ENCODE results near the gene ACOX1.

The ACOX1 gene

GRCh38 chr17:76009447-76009846 lies 30.5 kb upstream of the ACOX1 start:
- ChIA-PET CTCF (interaction anchor here (0.6 to 4.9 kb wide), 8 partner anchors 10 to 270 kb away, joined by 3 to 45 read pairs (median 4); partner anchors contain the start of gene CDK3), POLR2A (interaction anchor here (1.2 kb wide), 1 partner anchor 11 kb away, joined by 3 read pairs; no protein-coding TSS in a partner anchor)
- Histone ChIP-seq H3K9me3 (ENCODE audit: control insufficient read depth, insufficient read depth, low read depth, low read length) (no peaks in the 10 kb centered on the region), H3K36me3 (ENCODE audit: control insufficient read depth in 2 of 2, insufficient read depth in 1 of 2, low read length in 2 of 2) (no peaks in the 10 kb centered on the region), H3K4me1 (ENCODE audit: control insufficient read depth, insufficient read depth, low read length) (no peaks in the 10 kb centered on the region), H3K4me3 (ENCODE audit: low read depth, low read length) (no peak overlapping the region), H3K27ac (ENCODE audit: extremely low read depth, low read depth, low read length) (no peak overlapping the region)
- TF ChIP-seq ZNF677 (tag by site-specific recombination; IDR thresholded peaks at IDR 0.05): no peak
- TF ChIP-seq ZNF768 (tag by site-specific recombination; IDR thresholded peaks at IDR 0.05): no peak
- TF ChIP-seq ZBTB7A (tag by site-specific recombination; IDR thresholded peaks at IDR 0.05; ENCODE audit: low read depth): no peak
- TF ChIP-seq ZNF37A (tag by site-specific recombination; IDR thresholded peaks at IDR 0.05): no peak
- TF ChIP-seq ZBTB48 (tag by site-specific recombination; IDR thresholded peaks at IDR 0.05): no peak
- TF ChIP-seq KLF9 (tag by site-specific recombination; IDR thresholded peaks at IDR 0.05; ENCODE audit: low read depth): no peak
- TF ChIP-seq ZNF580 (tag by site-specific recombination; IDR thresholded peaks at IDR 0.05): no peak
- no peak for TF ChIP-seq ZNF26 (tag by site-specific recombination; IDR thresholded peaks at IDR 0.05)

DNA sequence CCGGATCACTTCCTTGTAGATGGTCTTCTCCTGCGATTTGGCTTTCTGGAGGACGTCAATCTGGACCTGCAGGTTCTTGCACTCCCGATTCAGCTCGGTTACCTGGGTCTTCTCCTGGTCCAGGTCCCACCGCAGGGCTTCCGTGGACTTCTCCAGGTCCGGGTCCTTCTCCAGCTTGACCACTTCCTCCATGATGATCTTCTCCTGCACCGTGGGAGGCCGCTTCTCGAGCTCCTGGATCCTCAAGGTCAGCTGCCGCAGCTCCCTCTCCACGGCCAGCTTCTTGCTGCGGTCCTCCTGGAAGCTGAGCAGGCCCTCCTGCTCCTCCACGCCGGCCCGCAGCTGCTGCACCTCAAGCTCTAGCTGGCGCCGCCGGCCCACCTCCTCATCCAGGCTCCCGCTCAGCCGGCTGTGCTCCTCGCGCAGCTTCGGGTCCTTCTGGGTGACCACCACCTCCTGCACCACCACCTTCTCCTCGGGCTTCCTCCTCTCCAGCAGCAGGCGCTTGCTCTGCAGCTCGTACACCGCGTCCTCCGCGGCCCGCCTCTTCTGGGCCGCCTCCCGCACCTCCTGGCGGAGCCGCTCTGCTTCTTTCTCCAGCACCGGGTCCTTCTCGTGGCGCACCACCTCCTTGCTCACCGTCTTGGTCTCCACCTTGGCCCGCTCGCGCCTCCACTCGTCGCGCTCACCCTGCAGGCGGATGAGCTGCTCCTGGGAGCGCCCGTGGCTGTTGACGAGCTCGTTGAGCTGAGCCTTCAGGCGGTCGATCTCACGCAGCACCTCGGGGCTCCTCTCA lies 29.9 kb upstream of the ACOX1 start:
- H3K4me3 ChIP-seq (ENCODE audit: low read depth, low read length): no peak overlapping the region
- no peaks in the 10 kb centered on the region for H3K4me1 ChIP-seq (ENCODE audit: control insufficient read depth, insufficient read depth, low read length)
- no peaks in the 10 kb centered on the region for H3K36me3 ChIP-seq (ENCODE audit: control insufficient read depth in 2 of 2, insufficient read depth in 1 of 2, low read length in 2 of 2)
- POLR2A ChIA-PET: interaction anchor here (0.5 to 1.2 kb wide), 3 partner anchors 10 to 280 kb away, joined by 3 to 8 read pairs (median 3); partner anchors contain the start of gene MRPL38
- H3K9me3 ChIP-seq (ENCODE audit: control insufficient read depth, insufficient read depth, low read depth, low read length): no peaks in the 10 kb centered on the region
- H3K27ac ChIP-seq (ENCODE audit: extremely low read depth, low read depth, low read length): no peak overlapping the region
- CTCF ChIA-PET: interaction anchor here (0.6 to 12.1 kb wide), 9 partner anchors 9 to 270 kb away, joined by 3 to 224 read pairs (median 4); partner anchors contain the start of genes CDK3 and MRPL38
- TF ChIP-seq ZNF677 (tag by site-specific recombination; IDR thresholded peaks at IDR 0.05) (no peak), IKZF3 (tag by site-specific recombination; IDR thresholded peaks at IDR 0.05) (no peak), OSR2 (tag by site-specific recombination; IDR thresholded peaks at IDR 0.05) (no peak), ZNF266 (tag by site-specific recombination; IDR thresholded peaks at IDR 0.05; ENCODE audit: low read depth) (no peak), ZNF658 (tag by site-specific recombination; IDR thresholded peaks at IDR 0.05) (no peak), ZNF26 (tag by site-specific recombination; IDR thresholded peaks at IDR 0.05) (no peak), ZNF701 (tag by site-specific recombination; IDR thresholded peaks at IDR 0.05) (no peak), ZNF155 (tag by site-specific recombination; IDR thresholded peaks at IDR 0.05) (no peak), ZNF366 (tag by site-specific recombination; conservative IDR thresholded peaks at IDR 0.05) (no peak), ZNF621 (tag by site-specific recombination; IDR thresholded peaks at IDR 0.05) (no peak), ZNF660 (tag by site-specific recombination; IDR thresholded peaks at IDR 0.05) (no peak), ZNF544 (tag by site-specific recombination; IDR thresholded peaks at IDR 0.05) (no peak), ZNF324 (tag by site-specific recombination; IDR thresholded peaks at IDR 0.05) (no peak), ZNF555 (tag by site-specific recombination; conservative IDR thresholded peaks at IDR 0.05) (no peak), ZSCAN4 (tag by site-specific recombination; IDR thresholded peaks at IDR 0.05) (no peak), ZSCAN18 (tag by site-specific recombination; IDR thresholded peaks at IDR 0.05) (no peak), ZNF184 (tag by site-specific recombination; IDR thresholded peaks at IDR 0.05) (no peak)
- TF ChIP-seq, protein P1, sequence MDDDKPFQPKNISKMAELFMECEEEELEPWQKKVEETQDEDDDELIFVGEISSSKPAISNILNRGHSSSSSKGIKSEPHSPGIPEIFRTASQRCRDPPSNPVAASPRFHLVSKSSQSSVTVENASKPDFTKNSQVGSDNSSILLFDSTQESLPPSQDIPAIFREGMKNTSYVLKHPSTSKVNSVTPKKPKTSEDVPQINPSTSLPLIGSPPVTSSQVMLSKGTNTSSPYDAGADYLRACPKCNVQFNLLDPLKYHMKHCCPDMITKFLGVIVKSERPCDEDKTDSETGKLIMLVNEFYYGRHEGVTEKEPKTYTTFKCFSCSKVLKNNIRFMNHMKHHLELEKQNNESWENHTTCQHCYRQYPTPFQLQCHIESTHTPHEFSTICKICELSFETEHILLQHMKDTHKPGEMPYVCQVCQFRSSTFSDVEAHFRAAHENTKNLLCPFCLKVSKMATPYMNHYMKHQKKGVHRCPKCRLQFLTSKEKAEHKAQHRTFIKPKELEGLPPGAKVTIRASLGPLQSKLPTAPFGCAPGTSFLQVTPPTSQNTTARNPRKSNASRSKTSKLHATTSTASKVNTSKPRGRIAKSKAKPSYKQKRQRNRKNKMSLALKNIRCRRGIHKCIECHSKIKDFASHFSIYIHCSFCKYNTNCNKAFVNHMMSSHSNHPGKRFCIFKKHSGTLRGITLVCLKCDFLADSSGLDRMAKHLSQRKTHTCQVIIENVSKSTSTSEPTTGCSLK (tag by site-specific recombination; IDR thresholded peaks at IDR 0.05): no peak
- TF ChIP-seq, protein P2, sequence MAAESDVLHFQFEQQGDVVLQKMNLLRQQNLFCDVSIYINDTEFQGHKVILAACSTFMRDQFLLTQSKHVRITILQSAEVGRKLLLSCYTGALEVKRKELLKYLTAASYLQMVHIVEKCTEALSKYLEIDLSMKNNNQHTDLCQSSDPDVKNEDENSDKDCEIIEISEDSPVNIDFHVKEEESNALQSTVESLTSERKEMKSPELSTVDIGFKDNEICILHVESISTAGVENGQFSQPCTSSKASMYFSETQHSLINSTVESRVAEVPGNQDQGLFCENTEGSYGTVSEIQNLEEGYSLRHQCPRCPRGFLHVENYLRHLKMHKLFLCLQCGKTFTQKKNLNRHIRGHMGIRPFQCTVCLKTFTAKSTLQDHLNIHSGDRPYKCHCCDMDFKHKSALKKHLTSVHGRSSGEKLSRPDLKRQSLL (tag by site-specific recombination; IDR thresholded peaks at IDR 0.05): no peak

Measured in HEK293 (cell line).